ENCODE data around the gene TMEM14A.

DNA sequence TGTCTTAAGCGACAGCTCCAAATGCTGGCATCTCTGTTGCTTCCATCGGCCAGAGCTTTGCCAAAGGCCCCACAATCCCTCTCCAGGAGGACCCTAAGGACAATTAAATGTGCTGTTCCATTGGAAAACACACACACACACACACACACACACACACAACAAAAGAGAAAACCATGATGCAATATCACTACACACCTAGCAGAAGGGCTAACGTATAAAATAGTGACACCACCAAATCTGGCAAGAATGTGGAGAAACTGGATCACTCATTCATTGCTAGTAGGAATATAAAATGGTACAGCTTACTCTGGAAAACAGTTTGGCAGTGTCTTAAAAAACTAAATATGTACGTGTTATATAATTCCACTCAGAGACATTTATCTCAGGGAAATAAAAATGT is 13.0 kb upstream of the TMEM14A start:
- TF ChIP-seq, protein P1, sequence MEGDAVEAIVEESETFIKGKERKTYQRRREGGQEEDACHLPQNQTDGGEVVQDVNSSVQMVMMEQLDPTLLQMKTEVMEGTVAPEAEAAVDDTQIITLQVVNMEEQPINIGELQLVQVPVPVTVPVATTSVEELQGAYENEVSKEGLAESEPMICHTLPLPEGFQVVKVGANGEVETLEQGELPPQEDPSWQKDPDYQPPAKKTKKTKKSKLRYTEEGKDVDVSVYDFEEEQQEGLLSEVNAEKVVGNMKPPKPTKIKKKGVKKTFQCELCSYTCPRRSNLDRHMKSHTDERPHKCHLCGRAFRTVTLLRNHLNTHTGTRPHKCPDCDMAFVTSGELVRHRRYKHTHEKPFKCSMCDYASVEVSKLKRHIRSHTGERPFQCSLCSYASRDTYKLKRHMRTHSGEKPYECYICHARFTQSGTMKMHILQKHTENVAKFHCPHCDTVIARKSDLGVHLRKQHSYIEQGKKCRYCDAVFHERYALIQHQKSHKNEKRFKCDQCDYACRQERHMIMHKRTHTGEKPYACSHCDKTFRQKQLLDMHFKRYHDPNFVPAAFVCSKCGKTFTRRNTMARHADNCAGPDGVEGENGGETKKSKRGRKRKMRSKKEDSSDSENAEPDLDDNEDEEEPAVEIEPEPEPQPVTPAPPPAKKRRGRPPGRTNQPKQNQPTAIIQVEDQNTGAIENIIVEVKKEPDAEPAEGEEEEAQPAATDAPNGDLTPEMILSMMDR (optimal IDR thresholded peaks at IDR 0.05 in 1 of 3, IDR thresholded peaks at IDR 0.05 in 1 of 3, conservative IDR thresholded peaks at IDR 0.05 in 1 of 3; ENCODE audit: extremely low read depth in 1 of 3, insufficient read depth in 2 of 3, low read length in 3 of 3) = no peak
- TF ChIP-seq EZH2 (IDR thresholded peaks at IDR 0.05; ENCODE audit: low read length) = no peak

Data from keratinocyte (primary cell).